Measurements from ENCODE around the gene GRID2IP. TPM values are rescaled to one million over a fixed set of nuclear protein-coding genes. Genes with fewer than 3 reads are reported as not detected.

The GRID2IP gene
- total and polyA plus RNA-seq, 10 of the 15 experiments (the other 5 are each of a cell fraction or from before 2014, with no cell fraction given): not detected

DNA sequence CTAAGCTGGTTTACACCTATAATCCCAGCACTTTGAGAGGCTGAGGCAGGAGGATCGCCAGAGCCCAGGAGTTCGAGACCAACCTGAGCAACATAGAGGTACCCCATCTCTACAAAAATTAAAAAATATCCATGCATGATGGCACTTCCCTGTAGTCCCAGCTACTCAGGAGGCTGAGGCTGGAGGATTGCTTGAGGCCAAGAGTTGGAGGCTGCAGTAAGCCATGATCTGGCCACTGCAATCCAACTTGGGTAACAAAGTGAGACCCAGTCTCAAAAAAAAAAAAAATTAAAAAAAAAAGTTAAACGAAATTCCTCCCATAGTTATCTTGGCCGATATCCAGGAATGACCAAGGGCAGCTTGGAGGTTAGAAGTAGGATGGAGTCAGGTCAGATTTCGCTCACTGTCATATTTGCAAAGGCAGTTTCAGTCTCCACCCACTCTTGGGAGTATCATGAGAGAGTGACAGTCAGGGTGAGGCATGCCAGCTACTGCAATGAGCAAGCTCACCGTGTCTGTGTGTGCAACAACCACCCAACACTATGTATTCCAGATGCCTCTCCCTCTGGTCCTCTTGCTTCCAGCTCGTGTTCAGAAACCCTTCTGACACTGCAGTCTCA lies 20.0 kb upstream of the GRID2IP start (continued):
- TF ChIP-seq, protein P1, sequence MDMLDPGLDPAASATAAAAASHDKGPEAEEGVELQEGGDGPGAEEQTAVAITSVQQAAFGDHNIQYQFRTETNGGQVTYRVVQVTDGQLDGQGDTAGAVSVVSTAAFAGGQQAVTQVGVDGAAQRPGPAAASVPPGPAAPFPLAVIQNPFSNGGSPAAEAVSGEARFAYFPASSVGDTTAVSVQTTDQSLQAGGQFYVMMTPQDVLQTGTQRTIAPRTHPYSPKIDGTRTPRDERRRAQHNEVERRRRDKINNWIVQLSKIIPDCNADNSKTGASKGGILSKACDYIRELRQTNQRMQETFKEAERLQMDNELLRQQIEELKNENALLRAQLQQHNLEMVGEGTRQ (IDR thresholded peaks at IDR 0.05; ENCODE audit: borderline replicate concordance, low read depth, low read length): no peak
- no peak for TF ChIP-seq POLR2A (IDR thresholded peaks at IDR 0.05; ENCODE audit: low read depth, low read length)
- no peak for TF ChIP-seq CHD1 (IDR thresholded peaks at IDR 0.05; ENCODE audit: low read depth, low read length)
- TF ChIP-seq TCF3 (IDR thresholded peaks at IDR 0.05; ENCODE audit: borderline replicate concordance, insufficient read depth, low read depth, low read length): peak; percentile 58; the same call in 1 of the 2 replicates
- TF ChIP-seq, protein P2, sequence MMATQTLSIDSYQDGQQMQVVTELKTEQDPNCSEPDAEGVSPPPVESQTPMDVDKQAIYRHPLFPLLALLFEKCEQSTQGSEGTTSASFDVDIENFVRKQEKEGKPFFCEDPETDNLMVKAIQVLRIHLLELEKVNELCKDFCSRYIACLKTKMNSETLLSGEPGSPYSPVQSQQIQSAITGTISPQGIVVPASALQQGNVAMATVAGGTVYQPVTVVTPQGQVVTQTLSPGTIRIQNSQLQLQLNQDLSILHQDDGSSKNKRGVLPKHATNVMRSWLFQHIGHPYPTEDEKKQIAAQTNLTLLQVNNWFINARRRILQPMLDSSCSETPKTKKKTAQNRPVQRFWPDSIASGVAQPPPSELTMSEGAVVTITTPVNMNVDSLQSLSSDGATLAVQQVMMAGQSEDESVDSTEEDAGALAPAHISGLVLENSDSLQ (IDR thresholded peaks at IDR 0.05): peak; percentile 40; the same call in 1 of the 2 replicates
- TF ChIP-seq, protein P3, sequence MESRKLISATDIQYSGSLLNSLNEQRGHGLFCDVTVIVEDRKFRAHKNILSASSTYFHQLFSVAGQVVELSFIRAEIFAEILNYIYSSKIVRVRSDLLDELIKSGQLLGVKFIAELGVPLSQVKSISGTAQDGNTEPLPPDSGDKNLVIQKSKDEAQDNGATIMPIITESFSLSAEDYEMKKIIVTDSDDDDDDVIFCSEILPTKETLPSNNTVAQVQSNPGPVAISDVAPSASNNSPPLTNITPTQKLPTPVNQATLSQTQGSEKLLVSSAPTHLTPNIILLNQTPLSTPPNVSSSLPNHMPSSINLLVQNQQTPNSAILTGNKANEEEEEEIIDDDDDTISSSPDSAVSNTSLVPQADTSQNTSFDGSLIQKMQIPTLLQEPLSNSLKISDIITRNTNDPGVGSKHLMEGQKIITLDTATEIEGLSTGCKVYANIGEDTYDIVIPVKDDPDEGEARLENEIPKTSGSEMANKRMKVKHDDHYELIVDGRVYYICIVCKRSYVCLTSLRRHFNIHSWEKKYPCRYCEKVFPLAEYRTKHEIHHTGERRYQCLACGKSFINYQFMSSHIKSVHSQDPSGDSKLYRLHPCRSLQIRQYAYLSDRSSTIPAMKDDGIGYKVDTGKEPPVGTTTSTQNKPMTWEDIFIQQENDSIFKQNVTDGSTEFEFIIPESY (IDR thresholded peaks at IDR 0.05): no peak
- TF ChIP-seq NBN (IDR thresholded peaks at IDR 0.05): no peak
- TF ChIP-seq, protein P4, sequence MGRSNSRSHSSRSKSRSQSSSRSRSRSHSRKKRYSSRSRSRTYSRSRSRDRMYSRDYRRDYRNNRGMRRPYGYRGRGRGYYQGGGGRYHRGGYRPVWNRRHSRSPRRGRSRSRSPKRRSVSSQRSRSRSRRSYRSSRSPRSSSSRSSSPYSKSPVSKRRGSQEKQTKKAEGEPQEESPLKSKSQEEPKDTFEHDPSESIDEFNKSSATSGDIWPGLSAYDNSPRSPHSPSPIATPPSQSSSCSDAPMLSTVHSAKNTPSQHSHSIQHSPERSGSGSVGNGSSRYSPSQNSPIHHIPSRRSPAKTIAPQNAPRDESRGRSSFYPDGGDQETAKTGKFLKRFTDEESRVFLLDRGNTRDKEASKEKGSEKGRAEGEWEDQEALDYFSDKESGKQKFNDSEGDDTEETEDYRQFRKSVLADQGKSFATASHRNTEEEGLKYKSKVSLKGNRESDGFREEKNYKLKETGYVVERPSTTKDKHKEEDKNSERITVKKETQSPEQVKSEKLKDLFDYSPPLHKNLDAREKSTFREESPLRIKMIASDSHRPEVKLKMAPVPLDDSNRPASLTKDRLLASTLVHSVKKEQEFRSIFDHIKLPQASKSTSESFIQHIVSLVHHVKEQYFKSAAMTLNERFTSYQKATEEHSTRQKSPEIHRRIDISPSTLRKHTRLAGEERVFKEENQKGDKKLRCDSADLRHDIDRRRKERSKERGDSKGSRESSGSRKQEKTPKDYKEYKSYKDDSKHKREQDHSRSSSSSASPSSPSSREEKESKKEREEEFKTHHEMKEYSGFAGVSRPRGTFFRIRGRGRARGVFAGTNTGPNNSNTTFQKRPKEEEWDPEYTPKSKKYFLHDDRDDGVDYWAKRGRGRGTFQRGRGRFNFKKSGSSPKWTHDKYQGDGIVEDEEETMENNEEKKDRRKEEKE (IDR thresholded peaks at IDR 0.05): no peak

Measured in GM12878 (cell line).